A549 (cell line): Measurements from ENCODE around the gene PPP2R5E.

ENCODE experiments used
- BHLHE40 ChIP-seq: IDR thresholded peaks from 2 replicates; pipeline ENCODE4 v1.6.1; 2012; ENCODE audit warnings: low read depth, low read length, inconsistent platforms
- CBX8 ChIP-seq: fragments of 200-600 bp; sonication (generic); IDR thresholded peaks from 2 replicates; pipeline ENCODE4 v1.6.1; 2016
- CHD4 ChIP-seq: fragments of 200-600 bp; sonication (generic); IDR thresholded peaks from 2 replicates; pipeline ENCODE4 v1.6.1; 2016; ENCODE audit warnings: antibody characterized with exemption, mild to moderate bottlenecking, borderline replicate concordance
- EP300 ChIP-seq, 2 experiments: fragments of >200 bp; sonication (Bioruptor Twin); formaldehyde crosslinking; IDR thresholded peaks; 2 replicates in 1 of 2; 3 replicates in 1 of 2; pipeline ENCODE4 v1.6.1; 2016 to 2017
- NFE2L2 ChIP-seq: fragments of 150-350 bp; conservative IDR thresholded peaks from 2 replicates; pipeline ENCODE4 v1.6.1; 2014; ENCODE audit warnings: low read length
- POLR2A ChIP-seq: IDR thresholded peaks from 2 replicates; pipeline ENCODE4 v1.6.1; 2012; ENCODE audit warnings: mild to moderate bottlenecking, low read length
- POLR2AphosphoS2 ChIP-seq: conservative IDR thresholded peaks from 2 replicates; pipeline ENCODE4 v1.6.1; 2012; ENCODE audit warnings: low read length, improper control_type of control experiment, inconsistent platforms
- RFX5 ChIP-seq: fragments of 450-650 bp; IDR thresholded peaks from 2 replicates; pipeline ENCODE4 v1.7.1; 2014; ENCODE audit warnings: antibody characterized with exemption, mild to moderate bottlenecking, moderate library complexity
- TP53 ChIP-seq: fragments of 250-450 bp; sonication (Bioruptor Pico); IDR thresholded peaks from 2 replicates; pipeline ENCODE4 v1.5.0; 2021; ENCODE audit warnings: mild to moderate bottlenecking, moderate library complexity
- ZSCAN20 ChIP-seq: fragments of 250-450 bp; sonication (Bioruptor Pico); IDR thresholded peaks from 2 replicates; pipeline ENCODE4 v1.8.0; 2022; ENCODE audit warnings: mild to moderate bottlenecking, moderate library complexity
- TF ChIP-seq, protein P1 (sequence below): fragments of >200 bp; sonication (Bioruptor Twin); formaldehyde crosslinking; IDR thresholded peaks from 3 replicates; pipeline ENCODE4 v1.5.1; 2016
- TF ChIP-seq, protein P2 (sequence below): IDR thresholded peaks from 2 replicates; pipeline ENCODE4 v1.6.1; 2012

DNA sequence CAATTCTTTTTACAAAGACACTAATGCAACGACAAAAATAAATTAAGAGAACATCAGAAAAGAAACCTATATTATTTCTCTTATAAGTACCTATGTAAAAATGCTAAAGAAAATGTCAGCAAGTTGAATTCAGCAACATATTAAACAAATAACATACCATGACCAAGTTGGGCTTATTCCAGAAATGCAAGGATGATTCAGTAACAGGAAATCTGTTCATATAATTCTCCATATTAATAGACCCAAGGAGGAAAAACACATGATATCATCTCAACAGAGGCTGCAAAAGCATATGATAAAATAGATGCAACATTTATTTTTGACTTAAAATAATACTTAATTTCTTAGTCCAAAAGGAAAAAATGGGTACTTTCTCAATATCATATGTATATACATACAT is 199.3 kb downstream of the PPP2R5E start:
- TF ChIP-seq RFX5 (no peak), POLR2A (no peak), BHLHE40 (no peak), ZSCAN20 (no peak), NFE2L2 (no peak), EP300 (IDR thresholded peaks at IDR 0.05) (no peak), CBX8 (no peak), CHD4 (no peak), POLR2AphosphoS2 (no peak), TP53 (CRISPR knock-in tag) (no peak)
- TF ChIP-seq, protein P1, sequence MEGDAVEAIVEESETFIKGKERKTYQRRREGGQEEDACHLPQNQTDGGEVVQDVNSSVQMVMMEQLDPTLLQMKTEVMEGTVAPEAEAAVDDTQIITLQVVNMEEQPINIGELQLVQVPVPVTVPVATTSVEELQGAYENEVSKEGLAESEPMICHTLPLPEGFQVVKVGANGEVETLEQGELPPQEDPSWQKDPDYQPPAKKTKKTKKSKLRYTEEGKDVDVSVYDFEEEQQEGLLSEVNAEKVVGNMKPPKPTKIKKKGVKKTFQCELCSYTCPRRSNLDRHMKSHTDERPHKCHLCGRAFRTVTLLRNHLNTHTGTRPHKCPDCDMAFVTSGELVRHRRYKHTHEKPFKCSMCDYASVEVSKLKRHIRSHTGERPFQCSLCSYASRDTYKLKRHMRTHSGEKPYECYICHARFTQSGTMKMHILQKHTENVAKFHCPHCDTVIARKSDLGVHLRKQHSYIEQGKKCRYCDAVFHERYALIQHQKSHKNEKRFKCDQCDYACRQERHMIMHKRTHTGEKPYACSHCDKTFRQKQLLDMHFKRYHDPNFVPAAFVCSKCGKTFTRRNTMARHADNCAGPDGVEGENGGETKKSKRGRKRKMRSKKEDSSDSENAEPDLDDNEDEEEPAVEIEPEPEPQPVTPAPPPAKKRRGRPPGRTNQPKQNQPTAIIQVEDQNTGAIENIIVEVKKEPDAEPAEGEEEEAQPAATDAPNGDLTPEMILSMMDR = no peak
- TF ChIP-seq, protein P2, sequence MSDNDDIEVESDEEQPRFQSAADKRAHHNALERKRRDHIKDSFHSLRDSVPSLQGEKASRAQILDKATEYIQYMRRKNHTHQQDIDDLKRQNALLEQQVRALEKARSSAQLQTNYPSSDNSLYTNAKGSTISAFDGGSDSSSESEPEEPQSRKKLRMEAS = no peak
